Kidney epithelial cell (primary cell): ENCODE measurements around the gene SND1. TPM values are rescaled to one million over a fixed set of nuclear protein-coding genes. Genes with fewer than 3 reads are reported as not detected.

Experiments
- DNase-seq: peaks from one replicate; pipeline ENCODE4 v3.0.0-alpha.2; 2010; ENCODE audit warnings: low read depth
- H3K27me3 ChIP-seq: 2 replicates; pipeline ENCODE4 v1.6.0; 2011; ENCODE audit warnings: low read length; ENCODE audit not compliant: control insufficient read depth, insufficient read depth
- H3K36me3 ChIP-seq: 2 replicates; pipeline ENCODE4 v1.5.1; 2011; ENCODE audit warnings: low read length; ENCODE audit not compliant: control insufficient read depth, insufficient read depth
- H3K4me3 ChIP-seq: 2 replicates; pipeline ENCODE4 v1.5.1; 2011; ENCODE audit warnings: low read depth, mild to moderate bottlenecking, control low read depth, low read length
- CTCF ChIP-seq: IDR thresholded peaks from 2 replicates; pipeline ENCODE4 v1.5.1; 2011; ENCODE audit warnings: mild to moderate bottlenecking, moderate library complexity, low read length, control low read depth, inconsistent platforms; ENCODE audit not compliant: insufficient read depth, poor library complexity, severe bottlenecking
- total RNA-seq: library from RNA; depleted of rRNA; stranded (reverse); fragments of >200 nt; gene quantifications from 2 replicates; pipeline ENCODE4 v1.2.3, GENCODE V29; 2015

Gene SND1
- total RNA-seq, 1 donor from 2014 or later, result 257 TPM

GRCh38 chr7:128056901-128057300 lies 404.9 kb downstream of the SND1 start:
- no peak for TF ChIP-seq CTCF
- Histone ChIP-seq H3K4me3 (no peak overlapping the region), H3K36me3 (no peaks in the 10 kb centered on the region), H3K27me3 (no peaks in the 10 kb centered on the region)
- no peak for DNase-seq

- no peak for DNase-seq
- Histone ChIP-seq H3K4me3 (no peak overlapping the region), H3K36me3 (no peaks in the 10 kb centered on the region), H3K27me3 (no peaks in the 10 kb centered on the region)
- TF ChIP-seq CTCF, result no peak
Observed at GRCh38 chr7:128057909-128058308, 405.9 kb downstream of the SND1 start.

- H3K36me3 ChIP-seq, result no peaks in the 10 kb centered on the region
- H3K4me3 ChIP-seq, result no peak overlapping the region
- no peaks in the 10 kb centered on the region for H3K27me3 ChIP-seq
- DNase-seq, result no peak
- no peak for TF ChIP-seq CTCF
Observed at GRCh38 chr7:128059143-128059988, 407.4 kb downstream of the SND1 start.

GRCh38 chr7:128060018-128060417 lies 408.0 kb downstream of the SND1 start:
- no peak for DNase-seq
- TF ChIP-seq CTCF, result no peak
- Histone ChIP-seq H3K36me3 (no peaks in the 10 kb centered on the region), H3K27me3 (no peaks in the 10 kb centered on the region), H3K4me3 (no peak overlapping the region)

- Histone ChIP-seq H3K36me3 (no peaks in the 10 kb centered on the region), H3K27me3 (no peaks in the 10 kb centered on the region), H3K4me3 (no peak overlapping the region)
- TF ChIP-seq CTCF, result no peak
- no peak for DNase-seq
Observed at GRCh38 chr7:128063088-128063487, 411.1 kb downstream of the SND1 start.

- no peaks in the 10 kb centered on the region for H3K36me3 ChIP-seq
- no peaks in the 10 kb centered on the region for H3K27me3 ChIP-seq
- no peak overlapping the region for H3K4me3 ChIP-seq
- DNase-seq, result no peak
- no peak for TF ChIP-seq CTCF
Observed at GRCh38 chr7:128065872-128066271, 413.9 kb downstream of the SND1 start.
